Lung (tissue), 12 donors: Measurements from ENCODE around the gene STARD13. TPM values are rescaled to one million over a fixed set of nuclear protein-coding genes. Genes with fewer than 3 reads are reported as not detected.
A peak's percentile ranks its signal among the peaks of the same experiment; 100 is the strongest.

ENCODE experiments used
- ATAC-seq: fragments of 200-7000 bp; cut with Tn5 transposase; one replicate; pipeline ENCODE4 v1.9.1; 2020; ENCODE audit warnings: moderate number of reproducible peaks; ENCODE audit not compliant: insufficient read depth, low FRiP score
- DNase-seq, 3 donors: peaks; one replicate each; pipeline ENCODE4 v3.0.0-alpha.2; 2013 to 2017
- H3K27ac ChIP-seq, 2 donors: one replicate each; pipeline ENCODE4 v1.5.1; 2013; ENCODE audit warnings: mild to moderate bottlenecking in 2 of 2, moderate library complexity in 2 of 2, control low read depth in 1 of 2, inconsistent platforms in 1 of 2, low read depth in 1 of 2, low read length in 1 of 2
- H3K27me3 ChIP-seq, 3 donors: one replicate each; pipeline ENCODE4 v1.5.1; 2013; ENCODE audit warnings: low read length in 2 of 3; ENCODE audit not compliant: control insufficient read depth in 3 of 3, insufficient read depth in 3 of 3
- H3K36me3 ChIP-seq, 4 donors: one replicate each; pipeline ENCODE4 v1.5.1; 2013; ENCODE audit warnings: low read length in 4 of 4, mild to moderate bottlenecking in 1 of 4, moderate library complexity in 1 of 4; ENCODE audit not compliant: control insufficient read depth in 4 of 4, insufficient read depth in 4 of 4
- H3K4me1 ChIP-seq, 5 donors: one replicate each; pipeline ENCODE4 v1.5.1; 2013; ENCODE audit warnings: low read length in 5 of 5, mild to moderate bottlenecking in 2 of 5, moderate library complexity in 1 of 5; ENCODE audit not compliant: control insufficient read depth in 5 of 5, insufficient read depth in 5 of 5
- H3K4me3 ChIP-seq: one replicate; pipeline ENCODE4 v1.5.1; 2013; ENCODE audit warnings: mild to moderate bottlenecking, control low read depth, moderate library complexity
- H3K9ac ChIP-seq, 2 donors: one replicate each; pipeline ENCODE4 v1.5.1; 2013; ENCODE audit warnings: low read length in 2 of 2, control low read depth in 1 of 2; ENCODE audit not compliant: insufficient read depth in 1 of 2
- H3K9me3 ChIP-seq, 4 donors: one replicate each; pipeline ENCODE4 v1.5.1; 2013; ENCODE audit warnings: low read length in 3 of 4, mild to moderate bottlenecking in 1 of 4, moderate library complexity in 1 of 4; ENCODE audit not compliant: control insufficient read depth in 4 of 4, insufficient read depth in 3 of 4
- CTCF ChIP-seq: IDR thresholded peaks from 2 replicates; pipeline ENCODE4 v1.5.1; 2012; ENCODE audit warnings: mild to moderate bottlenecking; ENCODE audit errors: control extremely low read depth, extremely low read depth
- WGBS, 2 donors: extraction: QIAGEN DNeasy Blood & Tissue Kit; methylation state at CpG; one replicate each; pipeline ENCODE4 v1.1.7; 2013; 5-methylcytosine and 5-hydroxymethylcytosine counted together
- polyA plus RNA-seq, 2 donors: library from polyadenylated mRNA; stranded (reverse); fragments of 200-250 nt; gene quantifications; one replicate each; pipeline ENCODE4 v1.2.1, GENCODE V29; 2013
- total RNA-seq, 2 donors: library from RNA; depleted of rRNA in 1 of 2; stranded (reverse); fragments of >200 nt in 1 of 2; gene quantifications; one replicate each; pipeline ENCODE4 v1.2.1, GENCODE V29; 2014 to 2021
- donor health status: control.
- donor health status: control.
- donor health status: Bipolar disorder and iron deficiency.
- donor health status: healthy.
- donor health status: DM: yes; HTN: yes; CAD: no.

STARD13 gene
- total and polyA plus RNA-seq, 4 donors: 7.9 to 91.6 (median 29.7) TPM

GRCh38 chr13:33139780-33140535, 145.6 kb downstream of the STARD13 start:
- Histone ChIP-seq H3K27me3 (no peaks in the 10 kb centered on the region), H3K9ac (no peak overlapping the region), H3K4me1 (peaks cover 0 to 15% (median 4%) of the 10 kb centered on the region in 5 donors), H3K36me3 (peaks cover 3 to 34% (median 10%) of the 10 kb centered on the region in 4 donors), H3K27ac (no peak overlapping the region), H3K9me3 (no peaks in the 10 kb centered on the region), H3K4me3 (no peak overlapping the region)
- TF ChIP-seq CTCF: no peak
- 93 to 95% methylated on average over 7 of the region's 7 CpGs for WGBS, 2 donors
- no peak for DNase-seq
- ATAC-seq: no peak

GRCh38 chr13:33139184-33139583, 146.4 kb downstream of the STARD13 start:
- H3K9me3 ChIP-seq: no peaks in the 10 kb centered on the region
- H3K36me3 ChIP-seq: peaks cover 3 to 37% (median 10%) of the 10 kb centered on the region in 4 donors
- H3K9ac ChIP-seq: no peak overlapping the region
- no peak for ATAC-seq
- H3K4me1 ChIP-seq: peaks cover 0 to 17% (median 4%) of the 10 kb centered on the region in 5 donors
- H3K27ac ChIP-seq: no peak overlapping the region
- peak in 2 of 3 donors; percentile 35 to 49 for DNase-seq
- TF ChIP-seq CTCF: no peak
- no peaks in the 10 kb centered on the region for H3K27me3 ChIP-seq
- H3K4me3 ChIP-seq: no peak overlapping the region
- WGBS, 2 donors: 80 to 100% methylated on average over 1 of the region's 1 CpG

GRCh38 chr13:33138441-33138840, 147.1 kb downstream of the STARD13 start:
- TF ChIP-seq CTCF: no peak
- ATAC-seq (no peak), DNase-seq (no peak)
- WGBS, 2 donors: 87 to 96% methylated on average over 14 of the region's 14 CpGs
- Histone ChIP-seq H3K36me3 (peaks cover 3 to 37% (median 10%) of the 10 kb centered on the region in 4 donors), H3K27me3 (no peaks in the 10 kb centered on the region), H3K9ac (no peak overlapping the region), H3K4me3 (no peak overlapping the region), H3K9me3 (no peaks in the 10 kb centered on the region), H3K27ac (no peak overlapping the region), H3K4me1 (peaks cover 0 to 17% (median 4%) of the 10 kb centered on the region in 5 donors)

- DNase-seq (no peak), ATAC-seq (no peak)
- Histone ChIP-seq H3K27ac (no peak overlapping the region), H3K27me3 (no peaks in the 10 kb centered on the region), H3K4me3 (no peak overlapping the region), H3K36me3 (peaks cover 3 to 37% (median 11%) of the 10 kb centered on the region in 4 donors), H3K4me1 (peaks cover 0 to 20% (median 4%) of the 10 kb centered on the region in 5 donors), H3K9ac (no peak overlapping the region), H3K9me3 (no peaks in the 10 kb centered on the region)
- 88 to 93% methylated on average over 4 of the region's 4 CpGs for WGBS, 2 donors
- TF ChIP-seq CTCF: no peak
Observed at GRCh38 chr13:33137721-33138120, 147.8 kb downstream of the STARD13 start.
